DOHH2 (cell line): ENCODE measurements around the gene MRPL46.
A peak's percentile ranks its signal among the peaks of the same experiment; 100 is the strongest.

Experiments used
- H3F3A ChIP-seq: fragments of 200-600 bp; sonication (generic), shearing (Covaris generic); 2 replicates; pipeline ENCODE4 v1.6.0; 2016; ENCODE audit warnings: antibody characterized with exemption, mild to moderate bottlenecking; ENCODE audit not compliant: control insufficient read depth, insufficient read depth
- H3K27ac ChIP-seq: fragments of 200-600 bp; sonication (generic); 2 replicates; pipeline ENCODE4 v1.5.1; 2014; ENCODE audit warnings: low read depth, mild to moderate bottlenecking, low read length, moderate library complexity
- H3K27me3 ChIP-seq: fragments of 200-600 bp; sonication (generic); 2 replicates; pipeline ENCODE4 v1.6.1; 2014; ENCODE audit warnings: mild to moderate bottlenecking, low read length, mixed read lengths; ENCODE audit not compliant: control insufficient read depth
- H3K36me3 ChIP-seq: fragments of 200-600 bp; sonication (generic); 2 replicates; pipeline ENCODE4 v1.6.1; 2014; ENCODE audit warnings: mild to moderate bottlenecking, low read length, moderate library complexity, mixed read lengths; ENCODE audit not compliant: control insufficient read depth
- H3K4me1 ChIP-seq: fragments of 200-600 bp; sonication (generic); 2 replicates; pipeline ENCODE4 v1.6.1; 2014; ENCODE audit warnings: mild to moderate bottlenecking, low read length, mixed read lengths; ENCODE audit not compliant: control insufficient read depth
- H3K4me2 ChIP-seq: fragments of 200-600 bp; sonication (generic); 2 replicates; pipeline ENCODE4 v1.6.0; 2014; ENCODE audit warnings: mild to moderate bottlenecking, low read length, moderate library complexity
- H3K4me3 ChIP-seq: fragments of 200-600 bp; sonication (generic); 2 replicates; pipeline ENCODE4 v1.5.1; 2014; ENCODE audit warnings: mild to moderate bottlenecking, low read length, mixed read lengths
- H3K79me2 ChIP-seq: fragments of 200-600 bp; sonication (generic); 2 replicates; pipeline ENCODE4 v1.6.1; 2014; ENCODE audit warnings: mild to moderate bottlenecking, low read length, mixed read lengths; ENCODE audit not compliant: control insufficient read depth
- H3K9me2 ChIP-seq: fragments of 200-600 bp; sonication (generic); replicated peaks from 2 replicates; pipeline ENCODE4 v1.6.1; 2014; ENCODE audit warnings: mild to moderate bottlenecking, low read length, mixed read lengths; ENCODE audit not compliant: control insufficient read depth
- H3K9me3 ChIP-seq: fragments of 200-600 bp; sonication (generic); 2 replicates; pipeline ENCODE4 v1.6.1; 2014; ENCODE audit warnings: antibody characterized with exemption, low read length, mixed read lengths; ENCODE audit not compliant: control insufficient read depth, insufficient read depth
- H4K20me1 ChIP-seq: fragments of 200-600 bp; sonication (generic); 2 replicates; pipeline ENCODE4 v1.6.0; 2014; ENCODE audit warnings: low read depth, mild to moderate bottlenecking, antibody characterized with exemption, low read length, moderate library complexity; ENCODE audit not compliant: control insufficient read depth, insufficient read depth
- EZH2phosphoT487 ChIP-seq: fragments of 200-600 bp; sonication (generic); IDR thresholded peaks from 2 replicates; pipeline ENCODE4 v1.6.1; 2017; ENCODE audit warnings: borderline replicate concordance, mild to moderate bottlenecking, antibody characterized with exemption, low read length, moderate library complexity, mixed read lengths
- TF ChIP-seq, protein P1 (sequence below): fragments of 200-600 bp; sonication (generic); IDR thresholded peaks from one replicate; pipeline ENCODE4 v1.5.1; 2014; ENCODE audit warnings: antibody characterized with exemption, mild to moderate bottlenecking, low read depth, low read length; ENCODE audit not compliant: poor library complexity, severe bottlenecking

Gene MRPL46

DNA sequence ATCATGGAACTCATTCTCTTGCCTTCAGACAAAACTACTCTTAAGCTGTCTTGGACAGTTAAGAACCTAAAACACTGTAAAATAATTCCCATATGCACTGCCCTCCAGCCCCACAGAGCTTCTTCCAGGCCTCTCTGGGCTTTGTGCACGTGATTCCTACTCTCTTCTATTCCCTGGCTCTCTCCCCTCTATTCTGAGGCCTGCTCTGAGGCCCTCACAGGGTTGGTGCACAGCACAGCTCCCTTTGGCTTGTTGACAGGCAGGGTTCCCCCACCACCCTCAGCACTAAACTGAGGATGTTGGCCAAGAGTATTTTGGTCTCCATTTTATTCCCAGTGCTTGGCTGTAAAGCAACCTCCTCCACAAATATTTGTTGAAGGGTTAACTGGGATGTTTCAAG lies 13.5 kb downstream of the MRPL46 start:
- H3K27me3 ChIP-seq = no peaks in the 10 kb centered on the region

DNA sequence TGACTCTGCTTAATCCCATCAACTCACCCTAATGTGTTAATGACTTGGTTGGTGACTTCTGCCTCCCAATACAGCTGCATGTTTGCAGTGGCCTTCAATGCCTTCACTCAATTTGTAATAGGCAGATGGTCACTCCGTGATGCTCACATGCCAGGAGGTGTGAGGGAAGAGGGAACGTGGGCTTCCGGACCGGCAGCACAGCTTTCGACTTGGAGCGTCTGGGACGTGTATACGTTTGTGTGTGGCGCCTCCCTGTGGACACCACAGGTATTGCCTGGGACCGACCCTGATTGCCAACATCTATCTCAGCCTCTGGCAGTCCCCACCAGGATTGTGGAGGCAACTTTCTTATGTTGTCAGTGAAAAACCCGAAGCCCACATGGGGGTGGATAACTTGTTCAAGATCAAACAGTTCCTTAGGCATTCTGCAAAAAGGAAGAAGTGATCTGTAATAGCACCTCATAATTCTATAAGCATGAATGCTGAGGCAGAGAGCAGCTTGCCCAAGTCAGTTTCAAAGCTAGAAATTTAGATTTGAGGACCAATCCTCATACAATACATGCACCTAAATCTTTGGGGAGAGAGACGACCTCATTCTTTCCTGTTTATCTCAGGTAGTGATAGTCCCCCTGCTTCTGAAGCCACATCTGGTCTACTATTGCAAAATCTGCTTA lies 16.9 kb downstream of the MRPL46 start:
- H3K79me2 ChIP-seq = no peaks in the 10 kb centered on the region
- H4K20me1 ChIP-seq = no peaks in the 10 kb centered on the region
- no peaks in the 10 kb centered on the region for H3K36me3 ChIP-seq
- H3K4me2 ChIP-seq = peak overlapping the region; percentile 44
- no peak for TF ChIP-seq EZH2phosphoT487
- TF ChIP-seq, protein P1, sequence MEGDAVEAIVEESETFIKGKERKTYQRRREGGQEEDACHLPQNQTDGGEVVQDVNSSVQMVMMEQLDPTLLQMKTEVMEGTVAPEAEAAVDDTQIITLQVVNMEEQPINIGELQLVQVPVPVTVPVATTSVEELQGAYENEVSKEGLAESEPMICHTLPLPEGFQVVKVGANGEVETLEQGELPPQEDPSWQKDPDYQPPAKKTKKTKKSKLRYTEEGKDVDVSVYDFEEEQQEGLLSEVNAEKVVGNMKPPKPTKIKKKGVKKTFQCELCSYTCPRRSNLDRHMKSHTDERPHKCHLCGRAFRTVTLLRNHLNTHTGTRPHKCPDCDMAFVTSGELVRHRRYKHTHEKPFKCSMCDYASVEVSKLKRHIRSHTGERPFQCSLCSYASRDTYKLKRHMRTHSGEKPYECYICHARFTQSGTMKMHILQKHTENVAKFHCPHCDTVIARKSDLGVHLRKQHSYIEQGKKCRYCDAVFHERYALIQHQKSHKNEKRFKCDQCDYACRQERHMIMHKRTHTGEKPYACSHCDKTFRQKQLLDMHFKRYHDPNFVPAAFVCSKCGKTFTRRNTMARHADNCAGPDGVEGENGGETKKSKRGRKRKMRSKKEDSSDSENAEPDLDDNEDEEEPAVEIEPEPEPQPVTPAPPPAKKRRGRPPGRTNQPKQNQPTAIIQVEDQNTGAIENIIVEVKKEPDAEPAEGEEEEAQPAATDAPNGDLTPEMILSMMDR = peak; percentile 97
- no peak overlapping the region for H3K27ac ChIP-seq
- H3K4me3 ChIP-seq = 0 out of 2 replicates have a peak overlapping the region, but pooled peaks have one; percentile 7
- peaks cover 8% of the 10 kb centered on the region for H3K4me1 ChIP-seq
- H3K9me2 ChIP-seq = no peaks in the 10 kb centered on the region
- no peaks in the 10 kb centered on the region for H3K27me3 ChIP-seq
- no peaks in the 10 kb centered on the region for H3F3A ChIP-seq
- no peaks in the 10 kb centered on the region for H3K9me3 ChIP-seq

More for the DNA sequence above, 13.5 kb downstream of the MRPL46 start:
- no peaks in the 10 kb centered on the region for H3K9me2 ChIP-seq
- no peak overlapping the region for H3K4me2 ChIP-seq
- H3K4me1 ChIP-seq = peaks cover 8% of the 10 kb centered on the region
- no peaks in the 10 kb centered on the region for H4K20me1 ChIP-seq
- H3K36me3 ChIP-seq = peaks cover 22% of the 10 kb centered on the region
- TF ChIP-seq EZH2phosphoT487 = no peak
- TF ChIP-seq, protein P1 = no peak
- 0 out of 2 replicates have a peak, but pooled peaks cover 4% of the 10 kb centered on the region for H3F3A ChIP-seq
- no peak overlapping the region for H3K27ac ChIP-seq
- no peaks in the 10 kb centered on the region for H3K79me2 ChIP-seq
- no peak overlapping the region for H3K4me3 ChIP-seq
- no peaks in the 10 kb centered on the region for H3K9me3 ChIP-seq

DNA sequence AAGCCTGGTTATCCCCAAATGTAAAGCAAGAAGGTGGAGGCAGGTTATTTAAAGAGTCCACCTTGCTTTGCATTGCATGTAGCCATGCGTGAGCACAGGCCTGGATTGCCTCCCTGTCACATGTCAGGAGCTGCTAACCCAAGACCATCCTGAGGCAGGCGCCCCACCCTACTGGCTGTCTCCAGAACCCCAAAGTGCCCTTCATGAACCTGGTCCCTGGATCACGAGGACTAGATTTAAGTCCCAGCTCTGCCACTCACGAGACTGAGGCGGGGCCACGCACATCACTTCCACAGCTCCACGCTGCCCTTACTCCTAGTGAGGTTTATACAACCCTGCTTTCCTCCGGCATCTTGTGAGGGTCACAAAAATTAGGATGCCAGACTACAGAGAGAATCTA lies 17.6 kb downstream of the MRPL46 start:
- Histone ChIP-seq H3K36me3 (no peaks in the 10 kb centered on the region), H4K20me1 (no peaks in the 10 kb centered on the region), H3K4me2 (no peak overlapping the region), H3K4me3 (no peak overlapping the region), H3K27ac (no peak overlapping the region), H3F3A (no peaks in the 10 kb centered on the region), H3K4me1 (peaks cover 8% of the 10 kb centered on the region), H3K79me2 (no peaks in the 10 kb centered on the region), H3K27me3 (no peaks in the 10 kb centered on the region), H3K9me3 (no peaks in the 10 kb centered on the region), H3K9me2 (no peaks in the 10 kb centered on the region)
- TF ChIP-seq EZH2phosphoT487 = no peak
- TF ChIP-seq, protein P1 = no peak
